GM08714 (cell line): ENCODE measurements around the gene CALML6.

ENCODE experiments used
- H3K4me3 ChIP-seq: fragments of 200-500 bp; sonication (Bioruptor generic); 2 replicates; pipeline ENCODE4 v1.5.1; 2014; ENCODE audit warnings: mild to moderate bottlenecking, low read length, inconsistent platforms
- ZNF274 ChIP-seq: IDR thresholded peaks from 2 replicates; pipeline ENCODE4 v1.6.1; 2012; ENCODE audit warnings: mild to moderate bottlenecking, low read depth, low read length

CALML6 gene

GRCh38 chr1:1889090-1889750, 25.8 kb upstream of the CALML6 start:
- TF ChIP-seq ZNF274: no peak

GRCh38 chr1:1889847-1890505, 25.1 kb upstream of the CALML6 start:
- peak overlapping the region; percentile 85 for H3K4me3 ChIP-seq
- no peak for TF ChIP-seq ZNF274

More at GRCh38 chr1:1889090-1889750, 25.8 kb upstream of the CALML6 start:
- H3K4me3 ChIP-seq: peak overlapping the region; percentile 85

- H3K4me3 ChIP-seq: peak within 1 kb of the TSS; percentile 85
- no peak for TF ChIP-seq ZNF274
Measured at GRCh38 chr1:1890506-1891348, 24.3 kb upstream of the CALML6 start, which contains the start of gene GNB1. TSS of gene GNB1 (minus strand) at chr1:1891087. CDS start at chr1:1825453, 65,634 bp downstream.

- no peak for TF ChIP-seq ZNF274
- H3K4me3 ChIP-seq: peak overlapping the region; percentile 85; the same call in 1 of the 2 replicates
Measured at GRCh38 chr1:1891349-1892078, 23.5 kb upstream of the CALML6 start.

- no peak for TF ChIP-seq ZNF274
- peak overlapping the region; percentile 63; the same call in 1 of the 2 replicates for H3K4me3 ChIP-seq
Measured at GRCh38 chr1:1892079-1892762, 22.8 kb upstream of the CALML6 start.

GRCh38 chr1:1892763-1893120, 22.3 kb upstream of the CALML6 start:
- no peak for TF ChIP-seq ZNF274
- no peak overlapping the region for H3K4me3 ChIP-seq

- no peak overlapping the region for H3K4me3 ChIP-seq
- no peak for TF ChIP-seq ZNF274
Measured at GRCh38 chr1:1893291-1893985, 21.6 kb upstream of the CALML6 start.

GRCh38 chr1:1893997-1894353, 21.1 kb upstream of the CALML6 start:
- no peak overlapping the region for H3K4me3 ChIP-seq
- no peak for TF ChIP-seq ZNF274

GRCh38 chr1:1894354-1895059, 20.6 kb upstream of the CALML6 start:
- H3K4me3 ChIP-seq: no peak overlapping the region
- TF ChIP-seq ZNF274: no peak

GRCh38 chr1:1895060-1895418, 20.0 kb upstream of the CALML6 start:
- no peak overlapping the region for H3K4me3 ChIP-seq
- no peak for TF ChIP-seq ZNF274

GRCh38 chr1:1895456-1896336, 19.4 kb upstream of the CALML6 start:
- no peak overlapping the region for H3K4me3 ChIP-seq
- TF ChIP-seq ZNF274: no peak
